Glutamatergic neuron (in vitro differentiated cells): Measurements from ENCODE around the gene ZNF560. TPM values are rescaled to one million over a fixed set of nuclear protein-coding genes. Genes with fewer than 3 reads are reported as not detected.
A peak's percentile ranks its signal among the peaks of the same experiment; 100 is the strongest.

ENCODE experiments used
- DNase-seq: peaks from one replicate; pipeline ENCODE4 v3.0.0; 2022
- H3K27ac Mint-ChIP-seq: one replicate; pipeline ENCODE4 v1.8.0; 2020; ENCODE audit warnings: mild to moderate bottlenecking, mixed read lengths, inconsistent platforms; ENCODE audit not compliant: unreplicated experiment
- H3K27me3 Mint-ChIP-seq: one replicate; pipeline ENCODE4 v1.8.0; 2020; ENCODE audit warnings: mild to moderate bottlenecking, moderate library complexity, mixed read lengths, inconsistent platforms; ENCODE audit not compliant: unreplicated experiment
- H3K36me3 Mint-ChIP-seq: one replicate; pipeline ENCODE4 v1.8.0; 2020; ENCODE audit warnings: mild to moderate bottlenecking, mixed read lengths, inconsistent platforms; ENCODE audit not compliant: unreplicated experiment
- H3K4me1 Mint-ChIP-seq: one replicate; pipeline ENCODE4 v1.8.0; 2020; ENCODE audit warnings: mild to moderate bottlenecking, low read depth, mixed read lengths, inconsistent platforms; ENCODE audit not compliant: unreplicated experiment
- H3K4me3 Mint-ChIP-seq: one replicate; pipeline ENCODE4 v1.8.0; 2020; ENCODE audit warnings: mild to moderate bottlenecking, mixed read lengths, inconsistent platforms; ENCODE audit not compliant: unreplicated experiment
- H3K9me3 Mint-ChIP-seq: one replicate; pipeline ENCODE4 v1.8.0; 2020; ENCODE audit warnings: mild to moderate bottlenecking, moderate library complexity, mixed read lengths, inconsistent platforms; ENCODE audit not compliant: unreplicated experiment
- total RNA-seq: library from RNA; stranded (reverse); fragmentation: NEBNext Ultra II Directional; extraction: Animal tissue kit (Norgen Biotek cat#: 25700); gene quantifications from one replicate; pipeline ENCODE4 v1.2.1, GENCODE V29; 2021; ENCODE audit not compliant: unreplicated experiment
- TF ChIP-seq, protein P1 (sequence below): fragments of 200-600 bp; sonication (generic); IDR thresholded peaks from one replicate; pipeline ENCODE4 v1.5.0; 2021; ENCODE audit not compliant: partially characterized antibody, unreplicated experiment

The ZNF560 gene
- total RNA-seq, 1 donor from 2014 or later = not detected

DNA sequence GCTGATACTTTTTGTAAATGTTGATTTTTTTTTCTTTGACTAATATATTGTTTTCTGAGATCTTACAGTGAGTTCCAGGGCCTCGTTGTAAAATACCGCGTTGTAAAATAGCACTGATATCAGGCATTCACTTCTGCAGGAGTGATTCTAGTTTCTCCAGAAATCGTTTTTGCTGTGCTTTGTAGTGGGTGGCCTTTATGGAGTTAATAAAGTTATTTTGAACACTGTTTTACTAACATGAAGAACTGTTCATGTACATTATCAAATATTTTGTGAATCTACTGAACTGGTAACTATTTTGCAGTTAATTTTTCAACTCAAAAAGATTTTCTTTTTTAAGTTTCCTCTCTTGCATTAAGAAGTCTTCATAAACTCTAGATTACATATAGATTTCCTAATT, 62.1 kb downstream of the ZNF560 start:
- peaks cover 3% of the 10 kb centered on the region for H3K4me1 Mint-ChIP-seq
- no peak for DNase-seq
- H3K27ac Mint-ChIP-seq = peak overlapping the region; percentile 3
- H3K4me3 Mint-ChIP-seq = peak overlapping the region; percentile 95
- no peaks in the 10 kb centered on the region for H3K9me3 Mint-ChIP-seq
- TF ChIP-seq, protein P1, sequence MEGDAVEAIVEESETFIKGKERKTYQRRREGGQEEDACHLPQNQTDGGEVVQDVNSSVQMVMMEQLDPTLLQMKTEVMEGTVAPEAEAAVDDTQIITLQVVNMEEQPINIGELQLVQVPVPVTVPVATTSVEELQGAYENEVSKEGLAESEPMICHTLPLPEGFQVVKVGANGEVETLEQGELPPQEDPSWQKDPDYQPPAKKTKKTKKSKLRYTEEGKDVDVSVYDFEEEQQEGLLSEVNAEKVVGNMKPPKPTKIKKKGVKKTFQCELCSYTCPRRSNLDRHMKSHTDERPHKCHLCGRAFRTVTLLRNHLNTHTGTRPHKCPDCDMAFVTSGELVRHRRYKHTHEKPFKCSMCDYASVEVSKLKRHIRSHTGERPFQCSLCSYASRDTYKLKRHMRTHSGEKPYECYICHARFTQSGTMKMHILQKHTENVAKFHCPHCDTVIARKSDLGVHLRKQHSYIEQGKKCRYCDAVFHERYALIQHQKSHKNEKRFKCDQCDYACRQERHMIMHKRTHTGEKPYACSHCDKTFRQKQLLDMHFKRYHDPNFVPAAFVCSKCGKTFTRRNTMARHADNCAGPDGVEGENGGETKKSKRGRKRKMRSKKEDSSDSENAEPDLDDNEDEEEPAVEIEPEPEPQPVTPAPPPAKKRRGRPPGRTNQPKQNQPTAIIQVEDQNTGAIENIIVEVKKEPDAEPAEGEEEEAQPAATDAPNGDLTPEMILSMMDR = no peak
- H3K36me3 Mint-ChIP-seq = peaks cover 10% of the 10 kb centered on the region
- H3K27me3 Mint-ChIP-seq = no peaks in the 10 kb centered on the region

DNA sequence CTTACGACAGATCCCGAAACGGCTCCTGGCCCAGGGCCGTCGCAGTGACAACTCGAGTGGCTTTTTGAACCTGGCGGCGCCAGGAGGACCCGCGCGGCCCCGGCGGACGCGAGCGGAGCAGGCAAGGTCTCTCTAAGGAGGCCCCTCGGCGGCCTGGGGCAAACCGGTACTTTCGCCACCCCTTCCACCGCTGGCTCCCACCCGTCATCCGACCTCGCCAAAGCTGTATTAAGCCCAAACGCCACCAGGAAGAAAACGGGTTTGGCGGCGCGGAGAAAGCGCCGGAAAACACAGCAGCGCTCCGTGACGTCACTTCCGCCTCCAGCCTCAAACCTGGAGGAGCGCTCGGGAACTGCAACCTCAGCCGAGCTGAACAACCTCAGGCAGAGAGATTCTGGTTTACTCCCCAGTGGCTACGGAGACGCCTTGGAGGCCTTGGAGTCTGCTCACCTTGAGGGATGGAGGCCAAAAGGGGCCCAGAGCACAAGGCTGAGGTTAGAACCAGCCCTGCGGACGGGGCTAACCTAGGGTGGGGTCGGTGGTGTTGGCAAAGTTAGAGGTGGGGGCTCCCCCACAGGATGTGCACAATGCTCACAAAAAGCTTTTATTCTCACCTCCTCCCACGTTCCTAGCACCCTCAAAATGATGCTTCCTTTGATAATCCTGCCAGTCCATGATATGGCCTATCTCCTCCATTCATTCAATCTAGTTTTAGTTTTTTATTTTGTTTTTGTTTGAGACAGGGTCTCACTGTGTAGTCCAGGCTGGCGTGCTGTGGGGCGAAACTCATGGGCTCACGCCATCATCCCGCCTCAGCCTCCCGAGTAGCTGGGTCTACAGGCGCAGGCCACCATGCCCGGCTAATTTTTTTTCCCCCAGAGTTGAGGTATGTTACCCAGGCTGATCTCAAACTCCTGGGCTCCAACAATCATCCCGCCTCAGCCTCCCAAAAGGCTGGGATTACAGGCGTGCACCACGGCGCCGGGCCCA, 62.8 kb downstream of the ZNF560 start, which contains the start of gene ZNF266:
ZNF266 (minus strand) TSS at position 295 of the 990 bp plus-strand sequence. CDS start 15,484 bp downstream, outside the sequence.
- TF ChIP-seq, protein P1 = peak; percentile 87
- Mint-ChIP-seq H3K4me3 (peak within 1 kb of the TSS; percentile 95), H3K27ac (peak within 1 kb of the TSS; percentile 86), H3K9me3 (no peaks in the 10 kb centered on the region), H3K36me3 (peaks cover 9% of the 10 kb centered on the region), H3K4me1 (peaks cover 3% of the 10 kb centered on the region), H3K27me3 (no peaks in the 10 kb centered on the region)
- DNase-seq = peak; percentile 94

DNA sequence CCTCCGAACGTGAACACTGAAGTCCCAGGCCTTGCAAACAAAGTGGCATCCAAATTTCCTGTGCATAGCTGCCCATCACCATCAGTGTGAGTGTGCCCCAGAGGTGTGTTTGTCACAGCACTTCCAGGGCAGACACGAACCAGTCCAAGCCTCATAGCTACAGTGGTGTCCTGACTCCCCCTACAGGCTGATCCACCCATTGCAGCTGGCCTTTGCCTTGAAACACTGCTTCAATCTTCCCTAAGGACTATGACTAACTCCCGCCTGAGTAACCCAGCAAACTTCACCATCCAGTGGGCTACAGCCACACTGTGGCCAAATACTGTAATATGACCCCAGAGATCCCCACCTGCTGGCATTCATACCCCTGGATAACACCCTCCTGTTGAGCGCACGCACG, 66.9 kb downstream of the ZNF560 start:
- H3K27ac Mint-ChIP-seq = no peak overlapping the region
- H3K4me1 Mint-ChIP-seq = peaks cover 3% of the 10 kb centered on the region
- H3K27me3 Mint-ChIP-seq = no peaks in the 10 kb centered on the region
- TF ChIP-seq, protein P1 = peak; percentile 42
- no peaks in the 10 kb centered on the region for H3K9me3 Mint-ChIP-seq
- H3K36me3 Mint-ChIP-seq = peaks cover 14% of the 10 kb centered on the region
- no peak overlapping the region for H3K4me3 Mint-ChIP-seq
- DNase-seq = peak; percentile 43

DNA sequence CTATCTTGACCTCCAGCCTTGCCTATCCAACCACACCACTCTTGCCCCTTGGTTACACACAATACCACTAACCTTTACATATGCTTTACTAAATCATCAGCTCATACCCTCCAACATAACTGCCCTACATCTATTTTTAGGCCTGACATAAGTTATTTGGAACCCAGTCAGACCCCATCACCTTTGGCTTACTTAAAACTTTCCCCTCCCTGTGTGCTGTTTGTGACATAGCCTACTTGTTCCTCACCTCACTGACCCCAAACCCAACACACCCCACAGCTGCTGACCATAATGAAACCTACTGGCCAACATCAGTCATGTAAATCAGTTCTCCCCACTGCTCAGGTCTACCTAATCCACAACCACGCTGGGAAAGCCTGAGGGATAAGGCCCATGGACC, 68.0 kb downstream of the ZNF560 start:
- Mint-ChIP-seq H3K4me3 (no peak overlapping the region), H3K27ac (no peak overlapping the region), H3K27me3 (no peaks in the 10 kb centered on the region), H3K4me1 (peaks cover 3% of the 10 kb centered on the region), H3K9me3 (no peaks in the 10 kb centered on the region), H3K36me3 (peaks cover 14% of the 10 kb centered on the region)
- TF ChIP-seq, protein P1 = no peak
- no peak for DNase-seq

DNA sequence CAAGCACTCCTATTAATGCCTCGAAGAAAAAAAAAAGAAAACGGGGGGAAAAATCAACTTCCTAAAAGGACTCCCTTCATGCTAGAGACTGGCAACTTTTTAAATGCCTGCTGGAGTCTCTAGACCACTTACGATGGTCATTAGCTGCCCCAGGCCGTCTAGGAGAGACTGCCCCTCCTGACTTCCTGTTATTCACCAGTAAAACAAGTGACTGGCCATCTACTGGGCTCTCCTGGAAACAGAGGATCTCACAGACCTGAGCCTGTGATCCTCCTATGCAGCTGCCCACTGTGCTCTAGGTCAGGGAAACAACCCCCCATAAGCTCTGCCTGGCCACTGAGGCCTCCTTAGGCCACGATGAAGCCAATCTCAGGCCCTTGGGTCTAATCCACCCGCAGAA, 70.5 kb downstream of the ZNF560 start:
- TF ChIP-seq, protein P1 = no peak
- no peak overlapping the region for H3K4me3 Mint-ChIP-seq
- peaks cover 2% of the 10 kb centered on the region for H3K9me3 Mint-ChIP-seq
- no peaks in the 10 kb centered on the region for H3K4me1 Mint-ChIP-seq
- H3K27me3 Mint-ChIP-seq = no peaks in the 10 kb centered on the region
- peaks cover 20% of the 10 kb centered on the region for H3K36me3 Mint-ChIP-seq
- H3K27ac Mint-ChIP-seq = no peak overlapping the region
- no peak for DNase-seq
